Measurements from ENCODE around the gene PLGRKT.
"Not testable (repeated sequence)": the region's sequence is repeated elsewhere in the genome, so short reads cannot be mapped to it uniquely, and the experiment has no call there.

The PLGRKT gene

DNA sequence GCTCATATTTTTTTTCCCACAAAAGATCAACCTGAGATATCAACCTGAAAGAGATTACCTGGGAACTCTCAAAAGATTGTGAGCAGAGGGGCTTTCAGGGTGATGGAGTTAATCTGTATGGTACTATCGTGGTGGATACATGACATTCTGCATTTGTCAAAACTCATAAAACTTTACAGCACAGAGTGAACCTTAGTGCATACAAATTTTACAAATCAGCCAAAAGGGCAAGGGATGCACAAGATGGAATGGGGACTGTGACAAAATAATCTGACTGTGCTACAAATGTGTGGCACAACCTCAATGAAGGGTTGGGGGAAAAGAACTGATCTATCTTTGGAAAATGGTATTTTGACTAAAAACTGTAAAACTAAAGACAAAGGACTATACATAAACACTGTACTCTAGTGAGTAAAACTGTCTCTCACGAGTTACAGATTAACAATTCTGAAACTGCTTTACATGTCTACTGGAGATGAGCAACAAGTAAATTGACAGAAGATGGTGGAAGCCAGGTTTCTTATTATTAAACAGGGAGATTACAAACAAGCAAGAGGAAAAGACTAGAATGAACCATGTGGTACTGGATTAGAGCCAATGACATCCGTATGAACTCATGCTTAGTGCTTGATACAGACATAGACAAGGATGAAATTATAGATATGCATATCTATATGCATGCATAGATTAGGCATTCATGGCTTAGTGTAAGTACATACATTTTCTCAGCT is 73.3 kb downstream of the PLGRKT start:
- DNase-seq, result no peak

GRCh38 chr9:5361326-5362010 is 76.3 kb downstream of the PLGRKT start:
- no peak for DNase-seq

GRCh38 chr9:5360341-5360740 is 77.4 kb downstream of the PLGRKT start:
- no peak for DNase-seq

DNA sequence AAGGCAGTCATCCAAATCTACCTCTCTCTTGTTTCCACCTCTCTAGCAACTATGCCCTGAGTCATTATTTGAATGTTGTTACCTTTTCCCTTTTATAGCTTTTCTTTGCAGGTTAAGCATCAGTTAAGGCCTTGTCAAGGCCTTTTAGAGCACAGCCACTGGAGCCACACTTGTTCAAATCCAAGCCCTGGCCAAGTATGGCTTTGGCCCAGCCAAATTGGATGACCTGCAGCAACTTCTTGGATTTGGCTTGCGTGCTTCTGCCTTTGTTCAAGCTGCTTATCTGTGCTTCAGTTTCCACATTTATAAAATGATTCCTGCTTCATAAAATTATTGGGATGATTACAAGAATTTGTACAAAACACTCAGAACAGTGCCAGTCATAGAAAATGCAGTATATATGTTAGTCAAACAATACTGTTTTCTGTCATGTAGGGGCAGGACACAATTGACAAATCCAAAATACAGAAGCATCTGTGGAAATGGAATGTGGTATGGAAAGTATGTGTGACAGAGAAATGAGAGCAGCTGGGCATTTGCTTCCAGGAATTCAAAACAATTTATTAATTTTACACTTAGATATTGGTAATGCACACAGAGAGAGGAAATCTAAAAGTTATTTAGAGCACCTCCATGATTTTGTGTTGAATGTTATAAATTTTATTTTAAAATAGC is 80.2 kb downstream of the PLGRKT start:
- no peak for DNase-seq

GRCh38 chr9:5355817-5356216 is 81.9 kb downstream of the PLGRKT start:
- no peak for DNase-seq

GRCh38 chr9:5355226-5355625 is 82.5 kb downstream of the PLGRKT start:
- no peak for DNase-seq

DNA sequence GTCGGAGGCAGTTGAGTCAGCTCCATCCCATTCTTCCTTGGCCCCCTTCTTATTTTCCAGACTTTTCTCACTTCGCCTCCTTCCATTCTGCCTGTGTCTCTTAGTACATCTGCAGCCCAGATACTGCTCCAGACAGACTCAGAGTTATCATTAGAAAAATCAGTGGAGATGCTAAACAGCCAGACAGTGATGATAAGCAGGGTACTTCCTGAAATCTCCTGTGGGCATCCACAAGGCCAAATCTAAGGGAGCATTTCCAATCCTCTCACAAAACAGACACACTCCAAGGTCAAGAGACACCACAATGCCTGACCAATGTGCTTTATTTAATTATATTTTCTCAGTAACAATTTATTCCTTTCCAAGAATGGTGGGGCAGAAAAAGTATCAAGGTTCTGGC is 83.5 kb downstream of the PLGRKT start:
- no peak for DNase-seq

DNA sequence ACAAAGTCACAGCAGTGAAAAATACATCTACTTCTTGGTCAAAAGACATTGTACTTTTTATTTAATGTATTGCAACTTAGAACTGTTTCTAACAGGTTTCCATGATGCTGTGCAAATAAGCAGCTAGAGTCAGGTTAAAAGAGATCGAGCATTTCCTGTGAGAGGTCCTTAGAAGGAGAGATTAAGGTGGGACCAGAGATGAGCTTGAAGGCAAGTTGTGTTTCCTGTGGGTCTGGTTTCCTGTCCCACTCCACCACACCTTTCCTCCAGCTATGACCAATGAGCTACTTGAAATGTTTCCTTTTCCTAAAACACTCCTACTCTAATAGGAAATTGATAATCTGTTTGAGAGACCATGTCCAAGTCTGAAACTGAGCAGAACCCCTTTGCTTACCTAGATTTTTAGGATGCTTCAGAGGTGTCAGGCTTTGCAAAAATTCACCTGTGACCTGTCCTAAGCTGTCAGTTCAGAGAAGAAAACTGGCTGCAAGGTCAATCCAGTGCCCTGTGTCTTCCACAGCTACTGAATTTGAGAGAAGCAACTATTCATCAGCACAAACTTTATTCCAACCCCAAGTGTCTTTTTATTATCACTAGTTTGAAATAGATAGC is 85.0 kb downstream of the PLGRKT start:
- no peak for DNase-seq

DNA sequence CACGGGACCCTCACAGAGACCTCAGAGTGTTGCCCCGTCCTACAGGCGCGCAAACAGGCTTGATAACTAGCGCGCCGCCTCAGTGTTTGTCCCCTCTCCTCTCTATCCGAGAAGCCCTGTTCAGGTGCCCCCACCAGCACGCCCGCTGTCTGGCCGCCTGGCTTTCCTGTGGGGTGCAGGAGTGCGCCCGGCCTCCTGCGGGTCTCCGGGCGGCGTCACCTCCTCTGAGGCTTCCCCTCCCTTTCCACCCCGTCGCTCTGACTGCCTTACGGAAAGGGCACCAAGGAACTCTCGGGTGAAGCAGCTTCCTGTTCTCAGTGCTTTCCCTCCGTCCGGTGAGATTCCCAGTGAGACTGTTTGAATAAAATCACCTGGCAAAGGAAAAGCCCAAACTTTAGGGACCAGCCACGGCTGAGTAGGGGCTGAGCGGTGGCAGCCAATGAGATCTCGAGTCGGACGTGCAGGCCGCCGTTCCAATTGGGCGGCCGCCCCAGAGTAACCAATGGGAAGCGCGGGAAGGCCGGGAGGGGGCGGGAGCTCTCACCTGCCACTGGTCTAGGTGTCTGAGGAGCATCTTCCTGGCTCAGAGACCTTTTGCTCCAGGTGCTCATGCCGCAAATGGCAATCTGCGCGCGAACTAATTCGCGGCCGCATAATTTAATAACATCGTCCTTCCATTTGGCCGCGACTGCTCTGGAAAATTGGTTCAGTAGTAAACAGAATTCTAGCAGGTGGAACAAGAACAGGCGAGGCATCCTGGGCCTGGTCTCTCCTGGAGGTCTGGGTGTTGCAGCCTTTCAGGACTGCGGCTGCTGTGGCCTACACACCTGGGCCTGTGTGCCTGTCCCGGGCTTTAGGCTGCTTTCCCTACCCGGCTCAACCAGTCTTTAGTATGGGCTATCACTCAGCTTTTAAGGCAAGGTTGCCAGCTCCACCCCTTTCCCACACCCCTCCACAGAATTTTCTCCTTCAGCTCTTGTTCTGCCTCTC is 98.4 kb downstream of the PLGRKT start, which contains the start of gene RLN1:
TSS of gene RLN1 (minus strand) at position 885 of the 990 bp plus-strand sequence. CDS start at position 755, 130 bp downstream.
- DNase-seq, result peak in 1 of 2 experiments; percentile 15

- peak in 1 of 2 experiments; percentile 19 for DNase-seq
Measured at GRCh38 chr9:5336688-5337087, 101.0 kb downstream of the PLGRKT start.

DNA sequence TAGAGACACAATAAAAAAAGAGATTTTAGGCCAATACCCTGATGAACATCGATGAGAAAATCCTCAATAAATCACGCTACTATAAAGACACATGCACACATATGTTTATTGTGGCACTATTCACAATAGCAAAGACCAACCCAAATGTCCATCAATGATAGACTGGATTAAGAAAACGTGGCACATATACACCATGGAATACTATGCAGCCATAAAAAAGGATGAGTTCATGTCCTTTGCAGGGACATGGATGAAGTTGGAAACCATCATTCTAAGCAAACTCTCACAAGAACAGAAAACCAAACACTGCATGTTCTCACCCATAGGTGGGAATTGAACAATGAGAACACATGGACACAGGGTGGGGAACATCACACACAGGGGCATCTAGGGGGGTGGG is 106.4 kb downstream of the PLGRKT start:
- DNase-seq, result not testable (repeated sequence)

GRCh38 chr9:5326893-5327548 is 110.7 kb downstream of the PLGRKT start:
- no peak for DNase-seq

GRCh38 chr9:5326187-5326586 is 111.5 kb downstream of the PLGRKT start:
- no peak for DNase-seq

DNA sequence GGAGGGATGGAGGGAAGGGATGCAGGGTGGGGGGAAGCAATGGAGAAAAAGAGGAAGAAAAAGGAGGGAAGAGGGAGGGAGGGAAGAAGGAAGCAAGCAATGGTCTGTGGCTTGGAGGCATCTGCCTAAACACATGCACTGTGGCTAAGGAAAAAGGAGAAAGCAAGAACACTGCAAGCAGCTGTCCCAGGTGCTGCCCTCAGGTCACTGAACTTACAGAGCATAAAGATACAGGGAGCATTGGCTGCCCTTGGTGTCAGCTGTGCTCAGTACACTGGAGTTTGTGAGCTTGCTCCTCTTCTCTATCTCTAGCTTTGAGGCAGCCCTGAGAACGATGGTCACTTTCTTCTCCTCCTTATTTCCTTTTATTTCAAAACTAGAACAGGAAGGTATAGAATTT is 116.1 kb downstream of the PLGRKT start:
- DNase-seq, result not testable (repeated sequence)

DNA sequence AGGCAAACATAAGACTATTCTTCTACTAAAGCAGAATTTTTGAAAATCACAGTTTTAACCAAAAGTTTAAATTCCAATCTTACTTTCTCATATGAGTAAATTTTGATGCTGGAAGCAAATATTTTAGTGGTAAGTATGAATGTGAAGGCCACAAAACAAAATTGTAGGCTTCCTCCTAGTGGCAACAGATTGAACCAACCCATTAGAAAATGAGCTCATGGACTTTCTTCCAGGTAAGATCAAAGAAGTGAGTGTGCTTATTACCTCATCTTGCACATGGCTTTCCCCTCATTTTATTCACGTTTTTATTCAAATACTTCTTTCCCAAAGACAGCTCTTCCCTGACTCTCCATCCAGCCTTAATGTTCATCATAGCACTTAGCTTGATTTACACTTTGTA is 116.7 kb downstream of the PLGRKT start:
- DNase-seq, result no peak

DNA sequence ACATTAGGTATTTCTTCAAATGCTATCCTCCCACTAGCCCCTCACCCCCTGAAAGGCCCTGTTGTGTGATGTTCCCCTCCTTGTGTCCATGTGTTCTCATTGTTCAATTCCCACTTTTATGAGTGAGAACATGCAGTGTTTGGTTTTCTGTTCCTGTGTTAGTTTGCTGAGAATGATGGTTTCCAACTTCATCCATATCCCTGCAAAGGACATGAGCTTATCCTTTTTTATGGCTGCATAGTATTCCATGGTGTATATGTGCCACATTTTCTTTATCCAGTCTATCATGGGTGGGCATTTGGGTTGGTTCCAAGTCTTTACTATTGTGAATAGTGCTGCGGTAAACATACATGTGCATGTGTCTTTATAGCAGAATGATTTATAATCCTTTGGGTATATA is 121.3 kb downstream of the PLGRKT start:
- DNase-seq, result not testable (repeated sequence)

DNA sequence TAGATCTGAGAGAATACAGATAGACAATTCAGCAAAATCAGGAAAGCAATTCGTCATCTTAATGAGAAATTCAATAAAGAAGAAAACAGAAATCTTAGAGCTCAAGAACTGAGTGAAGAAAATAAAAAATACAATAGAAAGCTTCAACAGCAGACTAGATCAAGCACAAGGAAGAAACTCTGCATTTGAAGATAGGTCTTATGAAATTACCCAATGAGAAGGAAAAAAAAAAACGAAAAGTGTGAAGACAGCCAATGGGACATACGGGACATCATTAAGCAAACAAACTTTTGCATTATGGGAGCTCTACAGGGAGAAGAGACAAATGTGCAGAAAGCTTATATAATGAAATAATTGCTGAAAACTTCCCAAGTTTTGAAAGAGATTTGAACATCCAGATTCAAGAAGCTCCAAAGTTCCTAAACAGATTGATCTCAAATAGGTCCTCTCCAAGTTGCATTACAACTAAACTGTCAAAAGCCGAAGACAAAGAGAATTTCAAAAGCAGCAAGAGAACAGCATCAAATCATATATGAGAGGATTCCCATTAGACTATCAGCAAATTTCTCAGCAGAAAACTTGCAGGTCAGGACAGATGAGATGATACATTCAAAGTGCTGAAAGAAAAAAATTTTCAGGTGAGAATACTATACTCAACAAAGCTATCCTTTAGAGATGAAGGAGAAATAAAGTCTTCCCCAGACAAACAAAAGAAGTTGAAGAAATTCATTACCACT is 122.4 kb downstream of the PLGRKT start:
- no peak for DNase-seq

- no peak for DNase-seq
Measured at GRCh38 chr9:5310851-5311250, 126.9 kb downstream of the PLGRKT start.
